Activated B cell treated with CpG ODN at 0.5 μM for 24 hours (primary cell): ENCODE data around the gene KDM1B. TPM values are rescaled to one million over a fixed set of nuclear protein-coding genes. Genes with fewer than 3 reads are reported as not detected.
A peak's percentile ranks its signal among the peaks of the same experiment; 100 is the strongest.
"Not testable (repeated sequence)": the region's sequence is repeated elsewhere in the genome, so short reads cannot be mapped to it uniquely, and the experiment has no call there.

ENCODE experiments used
- ATAC-seq: fragments of 200-7000 bp; cut with Tn5 transposase; one replicate; pipeline ENCODE4 v1.10.0; 2021; ENCODE audit warnings: low read depth, mild to moderate bottlenecking, moderate library complexity
- CTCF ChIA-PET: fragments of 350-600 bp; sonication (Branson Sonifier 250); formaldehyde crosslinking; loops from one replicate; lab custom pipeline; 2021; ENCODE audit warnings: antibody characterized with exemption; lab: Charles Lee
- POLR2A ChIA-PET: fragments of 350-600 bp; sonication (Branson Sonifier 250); formaldehyde crosslinking; loops from one replicate; lab custom pipeline; 2021; ENCODE audit warnings: antibody characterized with exemption; lab: Charles Lee
- DNase-seq: peaks from one replicate; pipeline ENCODE4 v3.0.0; 2022
- H3K27ac Mint-ChIP-seq: one replicate; pipeline ENCODE4 v1.8.0; 2020; ENCODE audit warnings: mixed read lengths
- H3K27me3 Mint-ChIP-seq: one replicate; pipeline ENCODE4 v1.8.0; 2021; ENCODE audit warnings: mixed read lengths
- H3K36me3 Mint-ChIP-seq: one replicate; pipeline ENCODE4 v1.8.0; 2021; ENCODE audit warnings: low read depth, mixed read lengths
- H3K4me1 Mint-ChIP-seq: one replicate; pipeline ENCODE4 v1.8.0; 2021; ENCODE audit warnings: mixed read lengths
- H3K4me3 Mint-ChIP-seq: one replicate; pipeline ENCODE4 v1.8.0; 2020; ENCODE audit warnings: mild to moderate bottlenecking, mixed read lengths
- H3K9me3 Mint-ChIP-seq: one replicate; pipeline ENCODE4 v1.8.0; 2020; ENCODE audit warnings: mixed read lengths
- intact Hi-C: fragments of 100-400 bp; cut with micrococcal nuclease; formaldehyde crosslinking; loops from one replicate; pipeline ENCODE4 v1.15.1; 2024
- total RNA-seq: library from RNA; stranded (reverse); gene quantifications from 2 replicates; pipeline ENCODE4 v1.2.3, GENCODE V29; 2022
- TF ChIP-seq, protein P1 (sequence below): fragments of 200-600 bp; IDR thresholded peaks from one replicate; pipeline ENCODE4 v1.8.0; 2022; ENCODE audit warnings: antibody characterized with exemption, mild to moderate bottlenecking

Gene KDM1B
- total RNA-seq, 1 donor from 2014 or later: 21.0 TPM

DNA sequence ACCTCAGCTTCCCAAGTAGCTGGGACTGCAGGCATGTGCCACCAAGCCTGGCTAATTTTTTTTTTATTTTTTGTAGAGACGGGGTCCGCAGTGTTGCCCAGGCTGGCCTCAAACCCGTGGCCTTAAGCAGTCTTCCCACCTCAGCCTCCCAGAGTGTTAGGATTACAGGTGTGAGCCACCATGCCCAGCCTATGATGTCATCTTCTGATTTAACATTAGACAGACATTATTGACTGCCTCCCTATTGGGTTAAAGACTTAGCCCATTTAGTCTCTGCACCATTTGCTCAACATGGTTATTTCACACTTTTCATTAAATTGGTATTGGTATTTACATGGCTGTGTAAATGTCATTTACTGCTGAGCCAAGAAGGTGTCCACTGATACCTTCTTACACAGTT lies 63.0 kb downstream of the KDM1B start:
- Mint-ChIP-seq H3K4me1 (peaks cover 25% of the 10 kb centered on the region), H3K36me3 (peaks cover 72% of the 10 kb centered on the region), H3K27me3 (no peaks in the 10 kb centered on the region), H3K4me3 (no peak overlapping the region), H3K27ac (no peak overlapping the region), H3K9me3 (no peaks in the 10 kb centered on the region)
- DNase-seq: no peak
- POLR2A ChIA-PET: interaction anchor here (0.6 kb wide), 1 partner anchor 263 kb away, joined by 7 read pairs; no protein-coding TSS in a partner anchor
- TF ChIP-seq, protein P1, sequence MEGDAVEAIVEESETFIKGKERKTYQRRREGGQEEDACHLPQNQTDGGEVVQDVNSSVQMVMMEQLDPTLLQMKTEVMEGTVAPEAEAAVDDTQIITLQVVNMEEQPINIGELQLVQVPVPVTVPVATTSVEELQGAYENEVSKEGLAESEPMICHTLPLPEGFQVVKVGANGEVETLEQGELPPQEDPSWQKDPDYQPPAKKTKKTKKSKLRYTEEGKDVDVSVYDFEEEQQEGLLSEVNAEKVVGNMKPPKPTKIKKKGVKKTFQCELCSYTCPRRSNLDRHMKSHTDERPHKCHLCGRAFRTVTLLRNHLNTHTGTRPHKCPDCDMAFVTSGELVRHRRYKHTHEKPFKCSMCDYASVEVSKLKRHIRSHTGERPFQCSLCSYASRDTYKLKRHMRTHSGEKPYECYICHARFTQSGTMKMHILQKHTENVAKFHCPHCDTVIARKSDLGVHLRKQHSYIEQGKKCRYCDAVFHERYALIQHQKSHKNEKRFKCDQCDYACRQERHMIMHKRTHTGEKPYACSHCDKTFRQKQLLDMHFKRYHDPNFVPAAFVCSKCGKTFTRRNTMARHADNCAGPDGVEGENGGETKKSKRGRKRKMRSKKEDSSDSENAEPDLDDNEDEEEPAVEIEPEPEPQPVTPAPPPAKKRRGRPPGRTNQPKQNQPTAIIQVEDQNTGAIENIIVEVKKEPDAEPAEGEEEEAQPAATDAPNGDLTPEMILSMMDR: no peak
- CTCF ChIA-PET: interaction anchor here (1.2 kb wide), 1 partner anchor 17 kb away, joined by 3 read pairs; no protein-coding TSS in a partner anchor
- intact Hi-C loops: loop anchor here (5.0 to 10.0 kb wide), 2 partner anchors 47 to 61 kb away; partner anchors contain the start of genes DEK, KDM1B and TPMT
- no peak for ATAC-seq

DNA sequence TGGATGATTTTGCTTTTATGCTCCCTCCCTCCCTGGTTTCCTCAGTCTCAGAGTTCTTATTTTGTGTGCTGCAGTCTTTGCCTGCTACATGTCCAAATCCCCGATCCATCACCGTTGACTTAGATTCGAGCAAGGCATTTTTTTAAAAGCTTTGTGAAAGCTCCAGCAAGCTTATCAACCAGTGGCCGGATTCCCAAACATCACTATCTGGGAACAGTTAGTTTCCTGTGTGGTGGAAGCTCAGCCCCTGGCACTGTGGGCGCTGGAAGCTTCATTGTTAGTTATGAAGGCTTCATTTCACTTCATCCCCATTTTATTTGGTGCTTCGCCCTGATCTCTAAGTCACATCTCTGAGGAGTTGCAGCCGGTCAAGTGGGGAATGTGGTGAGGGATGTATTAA lies 64.4 kb downstream of the KDM1B start:
- Mint-ChIP-seq H3K27me3 (no peaks in the 10 kb centered on the region), H3K4me1 (peaks cover 18% of the 10 kb centered on the region), H3K27ac (peak overlapping the region; percentile 14), H3K36me3 (peaks cover 72% of the 10 kb centered on the region), H3K9me3 (no peaks in the 10 kb centered on the region), H3K4me3 (no peak overlapping the region)
- intact Hi-C loops: loop anchor here (5.0 to 10.0 kb wide), 2 partner anchors 45 to 62 kb away; partner anchors contain the start of genes DEK, KDM1B and TPMT
- ChIA-PET CTCF (interaction anchor here (1.2 kb wide), 1 partner anchor 18 kb away, joined by 3 read pairs; no protein-coding TSS in a partner anchor), POLR2A (no interaction called here)
- ATAC-seq (no peak), DNase-seq (no peak)
- TF ChIP-seq, protein P1: no peak

DNA sequence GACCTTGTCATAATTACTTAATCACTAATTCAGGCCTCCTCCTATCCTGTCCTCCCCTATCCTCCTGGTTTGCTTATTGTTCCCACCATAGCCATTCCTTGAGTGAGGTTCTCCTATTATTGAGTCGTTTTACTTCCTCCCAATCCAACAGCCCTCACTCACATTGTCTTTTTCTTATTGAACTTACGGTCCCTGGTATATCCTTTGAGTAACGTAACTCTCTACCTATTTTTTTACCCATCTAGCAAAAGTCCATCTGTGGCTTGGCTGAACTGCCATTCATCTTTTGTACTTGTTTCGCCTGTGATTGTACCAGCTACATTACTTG lies 66.0 kb downstream of the KDM1B start:
- no peak for ATAC-seq
- DNase-seq: no peak
- H3K27me3 Mint-ChIP-seq: no peaks in the 10 kb centered on the region
- intact Hi-C loops: no loop called here
- TF ChIP-seq, protein P1: no peak
- H3K36me3 Mint-ChIP-seq: peaks cover 74% of the 10 kb centered on the region
- no peak overlapping the region for H3K4me3 Mint-ChIP-seq
- H3K27ac Mint-ChIP-seq: no peak overlapping the region
- ChIA-PET CTCF (no interaction called here), POLR2A (interaction anchor here (0.6 kb wide), 1 partner anchor 226 kb away, joined by 4 read pairs; no protein-coding TSS in a partner anchor)
- H3K4me1 Mint-ChIP-seq: peaks cover 4% of the 10 kb centered on the region
- no peaks in the 10 kb centered on the region for H3K9me3 Mint-ChIP-seq

DNA sequence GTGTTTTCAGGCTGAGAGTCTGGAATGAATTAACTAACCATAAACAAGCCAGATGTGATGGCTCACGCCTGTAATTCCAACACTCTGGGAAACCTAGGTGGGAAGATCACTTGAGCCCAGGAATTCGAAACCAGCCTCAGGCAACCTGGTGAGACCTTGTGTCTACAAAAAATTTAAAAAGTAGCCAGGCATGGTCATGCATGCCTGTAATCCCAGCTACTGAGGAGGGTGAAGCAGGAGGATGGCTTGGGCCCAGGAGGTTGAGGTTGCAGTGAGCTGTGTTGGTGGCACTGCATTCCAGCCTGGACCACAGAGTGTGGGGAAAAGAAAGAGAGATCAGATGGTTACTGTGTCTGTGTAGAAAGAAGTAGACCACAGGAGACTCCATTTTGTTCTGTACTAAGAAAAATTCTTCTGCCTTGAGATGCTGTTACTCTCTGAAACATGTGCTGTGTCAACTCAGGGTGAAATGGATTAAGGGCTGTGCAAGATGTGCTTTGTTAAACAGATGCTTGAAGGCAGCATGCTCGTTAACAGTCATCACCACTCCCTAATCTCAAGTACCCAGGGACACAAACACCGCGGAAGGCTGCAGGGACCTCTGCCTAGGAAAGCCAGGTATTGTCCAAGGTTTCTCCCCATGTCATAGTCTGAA lies 71.4 kb downstream of the KDM1B start:
- H3K27ac Mint-ChIP-seq, H3K27me3 Mint-ChIP-seq, intact Hi-C loops, POLR2A ChIA-PET, CTCF ChIA-PET, ATAC-seq, H3K4me1 Mint-ChIP-seq, H3K4me3 Mint-ChIP-seq, DNase-seq: not testable (repeated sequence)
- peaks cover 79% of the 10 kb centered on the region for H3K36me3 Mint-ChIP-seq
- peaks cover 16% of the 10 kb centered on the region for H3K9me3 Mint-ChIP-seq

DNA sequence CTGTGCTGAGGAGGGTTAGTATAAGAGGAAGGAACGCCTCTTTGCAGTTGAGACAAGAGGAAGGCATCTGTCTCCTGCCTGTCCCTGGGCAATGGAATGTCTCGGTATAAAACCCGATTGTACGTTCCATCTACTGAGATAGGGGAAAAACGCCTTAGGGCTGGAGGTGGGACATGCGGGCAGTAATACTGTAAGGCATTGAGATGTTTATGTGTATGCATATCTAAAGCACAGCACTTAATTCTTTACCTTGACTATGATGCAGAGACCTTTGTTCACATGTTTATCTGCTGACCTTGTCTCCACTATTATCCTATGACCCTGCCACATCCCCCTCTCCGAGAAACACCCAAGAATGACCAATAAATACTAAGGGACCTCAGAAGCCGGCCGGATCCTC lies 71.9 kb downstream of the KDM1B start:
- CTCF ChIA-PET, ATAC-seq, H3K27ac Mint-ChIP-seq, POLR2A ChIA-PET, DNase-seq, intact Hi-C loops, H3K27me3 Mint-ChIP-seq, H3K4me1 Mint-ChIP-seq, H3K4me3 Mint-ChIP-seq: not testable (repeated sequence)
- peaks cover 79% of the 10 kb centered on the region for H3K36me3 Mint-ChIP-seq
- peaks cover 20% of the 10 kb centered on the region for H3K9me3 Mint-ChIP-seq

DNA sequence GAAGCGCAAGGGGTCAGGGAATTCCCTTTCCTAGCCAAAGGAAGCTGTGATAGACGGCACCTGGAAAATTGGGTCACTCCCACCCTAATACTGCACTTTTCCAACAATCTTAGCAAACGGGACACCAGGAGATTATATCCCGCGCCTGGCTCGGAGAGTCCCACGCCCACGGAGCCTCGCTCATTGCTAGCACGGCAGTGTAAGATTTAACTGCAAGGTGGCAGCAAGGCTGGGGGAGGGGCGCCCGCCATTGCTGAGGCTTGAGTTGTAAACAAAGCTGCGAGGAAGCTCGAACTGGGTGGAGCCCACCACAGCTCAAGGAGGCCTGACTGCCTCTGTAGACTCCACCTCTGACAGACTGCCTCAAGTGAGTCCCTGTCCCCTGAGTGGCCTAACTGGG lies 73.4 kb downstream of the KDM1B start:
- H3K36me3 Mint-ChIP-seq: peaks cover 84% of the 10 kb centered on the region
- POLR2A ChIA-PET, CTCF ChIA-PET: not testable (repeated sequence)

DNA sequence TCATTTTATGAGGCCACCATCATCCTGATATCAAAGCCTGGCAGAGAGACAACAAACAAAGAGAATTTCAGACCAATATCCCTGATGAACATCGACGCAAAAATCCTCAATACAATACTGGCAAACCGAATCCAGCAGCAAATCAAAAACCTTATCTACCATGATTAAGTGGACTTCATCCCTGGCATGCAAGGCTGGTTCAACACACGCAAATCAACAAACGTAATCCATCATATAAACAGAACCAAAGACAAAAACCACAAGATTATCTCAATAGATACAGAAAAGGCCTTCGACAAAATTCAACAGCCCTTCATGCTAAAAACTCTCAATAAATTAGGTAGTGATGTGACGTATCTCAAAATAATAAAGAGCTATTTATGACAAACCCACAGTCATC lies 76.6 kb downstream of the KDM1B start:
- H3K27ac Mint-ChIP-seq, H3K27me3 Mint-ChIP-seq, H3K4me3 Mint-ChIP-seq, POLR2A ChIA-PET, H3K4me1 Mint-ChIP-seq, ATAC-seq, CTCF ChIA-PET, intact Hi-C loops, DNase-seq: not testable (repeated sequence)
- Mint-ChIP-seq H3K36me3 (peaks cover 93% of the 10 kb centered on the region), H3K9me3 (peaks cover 28% of the 10 kb centered on the region)

More for the DNA sequence above, 73.4 kb downstream of the KDM1B start:
- H3K4me1 Mint-ChIP-seq, ATAC-seq, intact Hi-C loops, DNase-seq, H3K27ac Mint-ChIP-seq, H3K27me3 Mint-ChIP-seq, H3K4me3 Mint-ChIP-seq: not testable (repeated sequence)
- H3K9me3 Mint-ChIP-seq: peaks cover 24% of the 10 kb centered on the region

DNA sequence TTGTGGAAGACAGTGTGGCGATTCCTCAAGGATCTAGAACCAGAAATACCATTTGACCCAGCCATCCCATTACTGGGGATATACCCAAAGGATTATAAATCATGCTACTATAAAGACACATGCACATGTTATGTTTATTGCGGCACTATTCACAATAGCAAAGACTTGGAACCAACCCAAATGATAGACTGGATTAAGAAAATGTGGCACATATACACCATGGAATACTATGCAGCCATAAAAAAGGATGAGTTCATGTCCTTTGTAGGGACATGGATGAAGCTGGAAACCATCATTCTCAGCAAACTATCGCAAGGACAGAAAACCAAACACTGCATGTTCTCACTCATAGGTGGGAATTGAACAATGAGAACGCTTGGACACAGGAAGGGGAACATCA lies 78.5 kb downstream of the KDM1B start:
- H3K27me3 Mint-ChIP-seq, intact Hi-C loops, H3K27ac Mint-ChIP-seq, CTCF ChIA-PET, ATAC-seq, H3K4me3 Mint-ChIP-seq, H3K4me1 Mint-ChIP-seq, POLR2A ChIA-PET, DNase-seq: not testable (repeated sequence)
- Mint-ChIP-seq H3K9me3 (peaks cover 28% of the 10 kb centered on the region), H3K36me3 (peaks cover 89% of the 10 kb centered on the region)
